HG02852 (cell line): Measurements from ENCODE around the gene RPL38.

Experiments used
- ATAC-seq: cut with Tn5 transposase; IDR thresholded peaks from one replicate; pipeline ENCODE4 v1.9.1; 2021; ENCODE audit warnings: mild to moderate bottlenecking, moderate library complexity; ENCODE audit not compliant: unreplicated experiment

The RPL38 gene

GRCh38 chr17:74245145-74245831 is 41.8 kb downstream of the RPL38 start:
- no peak for ATAC-seq

- no peak for ATAC-seq
Measured at GRCh38 chr17:74245871-74246270, 42.4 kb downstream of the RPL38 start.

- ATAC-seq, result no peak
Measured at GRCh38 chr17:74249590-74250270, 46.3 kb downstream of the RPL38 start.

GRCh38 chr17:74250324-74250995 is 47.0 kb downstream of the RPL38 start:
- no peak for ATAC-seq

- ATAC-seq, result no peak
Measured at GRCh38 chr17:74251051-74251450, 47.6 kb downstream of the RPL38 start.

GRCh38 chr17:74251569-74251968 is 48.1 kb downstream of the RPL38 start:
- no peak for ATAC-seq

- ATAC-seq, result no peak
Measured at GRCh38 chr17:74252211-74252610, 48.7 kb downstream of the RPL38 start.

GRCh38 chr17:74253036-74253435 is 49.6 kb downstream of the RPL38 start:
- no peak for ATAC-seq

- no peak for ATAC-seq
Measured at GRCh38 chr17:74257311-74257710, 53.8 kb downstream of the RPL38 start.

- ATAC-seq, result no peak
Measured at GRCh38 chr17:74259667-74260524, 56.4 kb downstream of the RPL38 start.
